DMS 273 (cell line): ENCODE data around the gene SYNPO2.

ENCODE experiments used
- DNase-seq: peaks from one replicate; lab custom pipeline; 2025; ENCODE audit not compliant: unreplicated experiment; lab: John Stamatoyannopoulos, UW

SYNPO2 gene

DNA sequence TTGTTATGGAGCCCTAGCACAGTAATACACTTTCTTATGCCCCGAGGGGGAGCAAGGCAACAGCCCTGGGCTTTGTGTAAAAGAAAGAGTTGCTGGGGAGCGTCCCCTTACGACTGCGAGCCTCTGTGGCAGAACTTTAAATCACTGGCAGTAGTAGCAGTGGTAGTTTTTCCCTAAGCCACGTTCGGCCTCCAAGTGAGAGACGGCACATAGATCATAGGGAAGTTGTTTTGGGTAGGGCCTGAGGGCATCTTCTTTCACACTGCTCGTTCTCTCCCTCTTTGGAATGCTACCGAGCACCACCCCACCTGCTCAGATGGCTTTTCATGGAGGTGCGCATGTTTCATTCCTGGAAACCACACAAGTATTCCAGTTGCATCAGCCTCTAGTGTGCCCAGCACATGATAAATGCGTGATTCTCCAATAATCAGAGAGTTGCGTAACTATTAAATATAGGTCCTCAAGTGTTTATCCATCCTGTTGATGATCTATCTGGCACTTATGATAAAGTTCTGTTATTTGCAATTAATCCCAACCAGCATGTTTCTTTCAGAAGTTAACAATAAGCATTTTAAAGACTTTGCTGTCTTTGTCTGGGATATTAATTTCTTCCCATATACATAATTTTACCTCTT lies 7.0 kb upstream of the SYNPO2 start:
- DNase-seq, result no peak

DNA sequence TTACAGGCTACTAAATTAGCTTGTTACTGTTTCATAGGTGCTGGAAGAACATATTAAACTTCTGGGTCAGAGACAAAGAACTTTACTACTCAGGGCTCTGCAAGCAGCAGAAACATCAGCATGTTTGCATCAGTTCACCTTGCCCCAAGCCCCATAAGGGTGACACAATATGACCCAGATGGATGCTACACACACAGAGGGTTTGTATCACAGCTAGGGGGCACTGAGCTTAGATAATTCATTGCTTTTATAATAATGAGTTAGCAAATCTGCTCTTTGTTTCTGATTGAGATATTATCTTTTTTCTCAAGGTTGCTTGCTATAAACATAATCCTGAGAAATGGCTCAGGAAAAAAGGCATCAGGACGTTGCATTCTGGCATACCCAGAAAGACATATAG lies 4.8 kb upstream of the SYNPO2 start:
- peak; percentile 12 for DNase-seq

DNA sequence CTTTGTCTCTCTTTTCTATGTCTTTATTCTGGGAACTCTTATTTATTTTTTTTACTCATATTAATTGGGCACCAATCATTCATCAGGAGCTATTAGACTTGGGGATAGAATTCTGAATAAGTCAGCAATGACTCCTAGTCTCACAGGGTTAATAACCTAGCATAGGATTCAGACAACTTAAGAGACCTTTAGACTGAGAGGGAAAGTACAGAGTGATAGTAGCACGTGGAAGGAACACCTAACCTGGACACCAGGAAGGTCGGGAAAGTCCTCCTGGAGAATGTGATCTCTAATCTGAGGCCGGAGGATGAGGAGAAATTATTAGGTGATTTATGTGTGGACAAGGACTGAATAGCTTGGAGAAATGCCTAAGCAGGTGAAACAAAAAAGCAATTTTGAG lies 3.9 kb upstream of the SYNPO2 start:
- DNase-seq, result no peak

DNA sequence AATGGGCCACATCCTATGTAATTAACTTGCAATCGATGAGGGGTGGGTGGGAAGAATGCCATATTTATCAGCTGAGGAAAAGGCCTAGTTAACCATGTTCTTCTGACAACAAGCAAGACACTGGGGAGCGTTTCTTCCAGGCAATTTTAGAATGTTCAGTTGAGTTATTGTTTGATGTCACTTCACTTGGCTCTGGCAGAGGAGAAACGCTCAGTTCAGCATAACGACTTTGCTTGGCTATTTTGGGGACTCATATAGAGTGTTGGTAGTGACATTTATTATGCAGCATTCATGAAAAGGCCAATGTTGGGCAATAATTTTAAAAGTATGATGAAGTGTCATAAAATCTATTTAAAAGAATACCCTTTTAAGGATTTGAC lies 648 bp downstream of the SYNPO2 start:
- DNase-seq, result peak; percentile 11

DNA sequence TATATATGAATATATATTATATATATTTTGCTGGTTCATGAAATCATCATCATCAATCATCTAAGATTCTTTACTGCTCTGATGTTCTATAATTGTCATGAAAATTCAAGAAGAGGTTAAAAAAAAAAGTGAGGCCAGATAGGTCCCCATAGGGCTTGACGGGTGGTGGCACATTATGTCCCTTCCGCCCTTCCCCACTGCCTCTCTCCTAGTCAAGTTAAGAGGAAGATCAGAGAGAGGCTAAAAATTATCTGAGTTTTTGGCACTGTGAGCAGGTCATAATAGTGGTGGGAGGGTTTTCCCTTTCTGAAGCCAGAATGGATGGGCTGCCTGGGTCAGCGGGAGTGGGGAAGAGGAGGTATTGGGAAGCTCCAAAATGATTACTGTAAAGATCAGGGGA lies 5.4 kb downstream of the SYNPO2 start:
- DNase-seq, result no peak

DNA sequence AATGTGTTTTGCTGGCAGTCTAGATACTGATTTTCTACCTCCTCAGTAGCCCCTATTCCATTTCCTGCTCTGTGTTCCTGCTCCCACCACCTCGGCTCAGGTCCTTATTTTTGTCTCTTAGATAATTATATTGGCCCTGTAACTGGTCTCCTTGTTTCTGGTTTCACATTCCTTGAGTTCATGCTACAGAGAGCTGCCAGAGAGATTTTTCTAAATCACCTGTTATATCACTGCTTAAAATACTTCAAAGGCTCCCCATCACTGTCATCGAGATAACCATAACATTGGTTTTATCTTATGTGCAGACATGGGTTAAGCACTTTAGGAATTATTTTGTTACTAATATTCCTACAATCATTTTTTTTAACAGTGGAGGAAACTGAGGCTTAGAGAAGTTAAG lies 9.6 kb downstream of the SYNPO2 start:
- DNase-seq, result no peak

DNA sequence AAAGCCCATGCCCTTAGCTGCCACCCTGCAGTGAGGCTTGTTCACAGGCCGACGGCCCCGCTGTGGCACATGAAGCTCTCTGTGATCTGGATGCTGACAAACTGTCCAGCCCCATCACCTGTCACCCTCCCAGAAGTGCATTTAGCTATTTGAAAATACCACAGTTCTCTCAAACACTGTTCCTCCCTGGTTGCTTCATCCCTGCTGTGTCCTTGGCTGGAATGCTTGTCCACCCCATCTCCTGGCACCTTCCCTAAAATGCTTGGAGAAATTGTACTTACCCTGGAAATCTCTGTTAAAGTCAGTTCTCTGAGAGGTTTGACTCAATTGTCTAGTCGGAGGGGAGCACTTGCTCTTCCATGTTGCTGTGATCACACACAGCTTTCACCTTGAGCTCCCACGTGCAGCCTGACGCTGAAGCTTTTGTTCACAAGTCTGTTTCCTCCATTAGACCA lies 10.1 kb downstream of the SYNPO2 start:
- DNase-seq, result no peak

DNA sequence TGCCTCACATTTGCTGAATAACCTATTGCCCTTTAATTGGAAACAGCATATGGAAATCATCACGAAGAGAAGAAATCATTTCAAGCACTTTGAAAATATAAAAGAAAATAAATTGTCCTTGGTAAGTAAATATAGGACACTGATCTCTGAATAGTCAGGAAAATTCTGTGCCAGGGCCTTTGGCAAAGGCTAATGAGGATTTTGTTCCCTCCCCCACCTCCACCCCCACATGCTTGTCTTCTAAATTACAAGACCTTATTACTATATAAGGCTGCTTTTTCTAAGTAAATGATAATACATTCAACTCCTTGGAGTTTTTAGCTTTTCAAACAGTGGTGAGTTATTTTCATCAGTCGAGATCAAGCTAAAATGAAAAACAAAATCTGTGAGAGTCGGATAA lies 15.8 kb downstream of the SYNPO2 start:
- DNase-seq, result peak; percentile 5

DNA sequence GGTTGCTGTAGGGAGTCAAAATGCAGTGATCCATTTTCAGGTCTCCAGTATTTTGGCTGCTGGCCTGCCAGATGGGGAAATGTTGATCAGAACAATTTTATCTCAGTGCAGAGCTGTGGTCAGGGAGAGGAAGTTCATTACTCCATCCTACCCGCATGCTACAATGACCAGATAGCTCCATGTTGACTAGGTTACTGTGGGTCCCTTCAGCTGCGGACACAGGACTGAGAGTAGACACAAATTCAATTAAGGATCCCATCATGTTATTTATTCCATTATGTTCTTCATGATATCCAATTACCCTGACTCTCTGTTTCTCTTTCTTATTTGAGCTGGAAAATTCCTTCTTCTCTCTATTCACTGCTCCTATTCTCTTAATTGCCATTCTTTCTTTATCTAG lies 16.3 kb downstream of the SYNPO2 start:
- DNase-seq, result peak; percentile 5

DNA sequence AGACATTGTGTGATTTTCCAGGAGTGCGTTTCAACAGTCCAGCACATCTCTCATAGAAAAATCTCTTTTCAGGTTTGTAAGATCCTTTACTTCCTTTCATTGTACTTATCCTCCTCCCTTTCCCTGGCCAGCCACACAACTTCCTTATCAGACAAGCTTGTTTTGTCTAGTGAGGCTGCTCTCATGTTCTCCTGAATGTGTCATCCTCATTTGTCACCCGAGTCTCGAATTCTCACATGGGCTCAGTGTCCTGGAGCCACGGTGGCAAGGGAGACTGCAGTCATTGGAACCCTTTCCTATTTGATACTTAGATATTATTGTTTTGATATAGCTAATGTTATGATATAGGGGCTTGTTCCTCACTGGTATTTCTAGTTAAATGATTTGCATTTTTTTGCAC lies 16.9 kb downstream of the SYNPO2 start:
- peak; percentile 1 for DNase-seq

DNA sequence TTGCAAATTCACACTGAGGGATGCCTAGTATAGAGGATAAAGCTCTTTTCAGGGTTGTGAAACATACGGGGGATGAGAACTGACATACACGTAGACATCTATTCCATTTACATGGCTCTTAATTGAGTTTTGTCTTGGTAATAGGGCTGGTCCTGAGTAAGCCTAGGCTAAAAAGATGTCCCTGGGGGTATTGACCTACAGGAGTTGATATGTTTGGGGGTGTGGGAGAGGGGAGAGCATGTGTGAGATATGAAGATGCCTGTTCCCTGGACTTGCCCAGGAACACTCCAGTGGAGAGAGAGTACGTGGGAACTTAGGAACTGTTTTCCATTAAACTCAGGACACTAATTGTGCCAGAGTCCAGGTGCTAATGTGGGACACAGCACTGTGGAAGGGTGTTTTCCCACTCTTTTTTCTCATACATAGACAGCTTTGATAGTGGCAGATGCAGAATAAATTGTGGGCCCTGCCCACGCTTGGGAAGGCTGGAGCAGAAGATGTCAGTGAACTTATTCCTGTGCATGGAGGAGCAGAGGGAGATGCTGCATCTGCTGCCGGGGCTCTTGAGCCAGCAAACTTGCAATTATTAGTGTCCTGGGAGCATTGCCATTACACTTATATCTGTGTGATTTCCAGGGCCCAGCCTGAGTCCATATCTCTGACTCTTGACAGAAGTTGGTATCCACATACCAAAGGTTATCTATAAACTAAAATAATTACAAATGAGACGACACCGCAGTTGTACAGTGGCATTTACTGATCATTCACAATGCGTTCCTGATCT lies 20.7 kb downstream of the SYNPO2 start:
- DNase-seq, result peak; percentile 26

DNA sequence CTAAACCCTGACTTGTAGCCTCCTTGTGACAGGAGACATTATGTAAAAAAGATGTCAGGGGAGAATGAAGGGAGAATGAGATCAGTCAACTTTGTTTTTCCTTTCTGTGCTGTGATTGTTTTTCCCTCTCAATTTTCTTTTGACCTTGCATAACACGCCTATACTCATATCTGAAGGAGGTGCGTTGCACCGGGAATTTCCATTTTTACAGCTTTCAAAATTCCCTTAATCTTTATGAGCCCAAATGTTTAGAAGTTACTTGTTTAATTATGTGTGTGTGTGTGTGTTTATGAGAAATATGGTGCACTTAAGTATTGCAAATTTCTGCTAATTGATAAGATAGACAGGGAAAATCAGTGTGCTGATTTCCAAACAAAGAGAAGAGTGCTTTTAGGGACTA lies 21.6 kb downstream of the SYNPO2 start:
- DNase-seq, result no peak

DNA sequence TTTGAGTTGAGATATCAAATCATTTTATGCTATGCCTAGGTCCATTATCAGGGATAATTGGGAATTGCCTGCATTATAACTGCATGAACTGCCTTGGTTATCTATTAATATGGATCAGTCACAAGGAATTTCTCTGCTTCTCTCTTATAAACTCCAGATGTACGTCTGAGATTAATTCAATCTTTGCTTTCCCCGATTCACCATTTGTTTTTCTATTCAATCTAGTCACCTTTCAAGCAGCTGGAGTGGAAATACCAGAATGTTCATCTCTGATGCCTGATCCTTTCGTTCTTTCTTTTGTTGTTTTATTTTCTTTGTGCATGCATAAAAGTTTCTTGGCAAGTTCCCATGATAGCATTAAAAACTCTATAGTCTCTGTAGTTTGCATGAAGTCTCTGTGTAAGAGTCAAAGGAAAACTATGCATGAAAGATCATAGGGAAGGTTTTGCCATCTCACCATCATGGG lies 22.6 kb downstream of the SYNPO2 start:
- no peak for DNase-seq

DNA sequence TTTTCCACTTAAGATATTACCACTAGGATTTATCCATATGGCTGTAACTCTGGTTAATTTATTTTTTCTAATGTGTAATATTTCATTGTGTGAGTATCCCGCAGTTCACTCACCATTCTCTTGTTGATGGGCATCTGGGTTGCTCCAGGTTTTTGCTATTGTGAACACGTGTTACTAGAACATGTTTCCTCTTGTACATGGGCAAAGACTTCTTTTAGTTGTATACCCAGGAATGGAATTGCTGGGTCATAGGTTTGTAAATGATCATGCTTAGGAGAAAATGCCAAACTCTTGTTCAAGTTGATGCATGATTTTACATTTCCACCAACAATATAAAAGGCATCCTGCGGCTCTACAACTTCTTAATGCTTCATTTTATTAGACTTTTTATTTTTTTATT lies 26.8 kb downstream of the SYNPO2 start:
- DNase-seq, result no peak

DNA sequence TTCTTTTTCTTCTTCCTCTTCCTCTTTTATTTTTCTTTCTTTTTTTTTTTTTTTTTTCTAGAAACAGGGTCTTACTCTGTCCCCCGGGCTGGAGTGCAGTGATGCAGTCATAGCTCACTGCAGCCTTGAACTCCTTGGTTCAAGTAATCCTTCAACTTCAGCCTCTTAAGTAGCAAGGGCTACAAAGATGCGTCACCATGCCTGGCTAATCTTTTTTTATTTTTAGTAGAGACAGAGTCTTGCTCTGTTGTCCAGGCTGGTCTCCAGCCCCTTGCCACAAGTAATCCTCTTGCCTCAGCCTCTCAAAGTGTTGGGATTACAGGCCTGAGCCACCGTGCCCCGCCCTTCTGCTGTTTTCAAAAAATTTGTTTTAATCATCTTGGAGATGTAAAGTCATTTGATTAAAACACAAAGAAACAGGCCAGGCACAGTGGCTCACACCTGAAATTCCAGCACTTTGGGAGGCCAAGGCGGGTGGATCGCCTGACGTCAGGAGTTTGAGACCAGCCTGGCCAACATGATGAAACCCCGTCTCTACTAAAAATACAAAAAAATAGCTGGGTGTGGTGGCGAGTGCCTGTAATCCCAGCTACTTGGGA lies 28.1 kb downstream of the SYNPO2 start:
- DNase-seq, result no peak

DNA sequence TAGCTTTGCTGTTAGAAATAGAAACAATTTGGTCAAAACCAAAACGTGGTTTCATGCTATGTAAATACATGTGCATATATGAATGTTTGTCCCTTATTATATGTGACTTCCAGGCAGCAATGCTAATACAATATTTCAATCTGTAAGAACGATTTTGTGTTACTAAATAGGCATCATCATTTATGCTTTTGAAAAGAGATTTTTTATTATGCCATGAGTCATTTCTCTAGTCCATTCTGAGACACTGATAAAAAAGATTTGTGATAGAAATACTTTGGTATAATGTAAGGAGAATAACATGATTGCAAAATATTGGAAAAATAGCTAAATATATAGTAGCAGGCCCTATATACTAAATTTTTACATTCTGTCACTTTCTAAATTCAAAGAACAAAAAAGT lies 28.9 kb downstream of the SYNPO2 start:
- DNase-seq, result no peak

DNA sequence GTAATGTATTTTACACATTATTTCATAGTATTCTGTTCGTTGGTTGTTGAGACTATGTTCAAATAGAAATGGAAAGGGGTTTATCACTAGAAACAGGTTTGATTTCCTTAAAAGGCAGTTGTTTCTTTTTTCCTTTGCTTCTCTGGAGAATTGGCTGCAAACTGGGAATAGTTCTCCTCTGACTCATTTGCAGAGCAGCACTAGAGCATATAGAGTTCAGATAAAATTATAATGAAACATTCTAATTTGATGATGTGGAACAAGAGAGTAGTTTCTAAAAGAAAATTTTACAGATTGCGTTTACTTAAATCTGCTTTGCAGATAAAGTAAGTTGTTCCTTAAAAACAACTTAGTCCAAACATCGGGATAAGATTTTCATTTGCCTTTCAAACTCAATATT lies 29.7 kb downstream of the SYNPO2 start:
- DNase-seq, result no peak

DNA sequence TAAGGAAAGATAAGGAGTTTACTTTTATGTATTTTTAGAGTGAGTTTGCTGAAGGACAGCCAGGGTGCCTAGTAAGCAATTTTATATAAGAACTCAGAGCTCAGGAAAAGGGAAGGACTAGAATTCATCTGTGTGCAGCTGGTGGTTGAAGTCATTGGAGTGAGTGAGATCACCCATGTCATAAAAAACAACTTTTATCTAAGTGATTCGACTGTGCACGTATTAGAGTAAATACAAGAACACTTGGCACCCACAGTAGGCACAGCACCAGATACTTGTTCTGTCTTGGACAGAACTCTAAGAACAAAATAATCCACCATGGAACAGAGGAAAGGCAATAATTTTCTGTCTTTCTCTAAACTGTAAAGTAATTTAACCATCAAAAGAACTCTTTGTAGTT lies 31.6 kb downstream of the SYNPO2 start:
- no peak for DNase-seq

DNA sequence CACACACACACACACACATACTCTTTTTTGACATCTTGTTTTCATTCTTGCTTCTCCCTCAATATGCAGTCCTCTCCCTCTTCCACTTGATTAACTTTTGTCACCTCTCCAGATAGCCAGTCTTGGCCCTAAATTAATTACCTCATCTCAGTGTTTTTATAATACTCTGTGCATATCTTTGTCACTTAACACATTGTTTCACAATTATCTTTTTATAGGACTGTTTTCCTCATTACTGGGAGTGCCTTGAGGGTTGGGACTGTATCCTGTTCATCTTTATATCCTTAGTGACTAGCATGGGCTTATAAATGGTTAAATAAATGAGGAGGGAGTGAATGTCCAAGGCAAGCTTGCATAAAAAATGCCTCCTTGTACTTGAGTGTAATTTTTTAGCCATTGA lies 33.1 kb downstream of the SYNPO2 start:
- peak; percentile 6 for DNase-seq

DNA sequence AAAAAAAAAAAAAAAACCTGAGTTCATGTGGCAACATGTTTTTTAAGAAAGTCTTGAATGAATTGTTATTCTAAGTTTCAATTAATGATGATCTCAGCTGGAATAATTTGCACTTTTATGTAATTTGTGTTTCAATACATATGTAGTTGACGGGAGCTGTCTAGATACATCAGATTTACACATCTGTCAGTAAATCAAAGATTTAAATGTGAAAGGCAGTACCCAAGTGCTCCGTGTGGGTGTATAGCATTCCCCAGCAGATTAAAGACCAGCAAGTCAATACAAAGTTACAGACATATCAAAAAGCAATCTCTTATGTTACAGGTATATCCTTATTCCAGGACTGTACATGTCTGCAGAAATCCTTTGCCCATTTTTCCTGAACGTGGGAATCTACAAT lies 35.2 kb downstream of the SYNPO2 start:
- DNase-seq, result no peak

DNA sequence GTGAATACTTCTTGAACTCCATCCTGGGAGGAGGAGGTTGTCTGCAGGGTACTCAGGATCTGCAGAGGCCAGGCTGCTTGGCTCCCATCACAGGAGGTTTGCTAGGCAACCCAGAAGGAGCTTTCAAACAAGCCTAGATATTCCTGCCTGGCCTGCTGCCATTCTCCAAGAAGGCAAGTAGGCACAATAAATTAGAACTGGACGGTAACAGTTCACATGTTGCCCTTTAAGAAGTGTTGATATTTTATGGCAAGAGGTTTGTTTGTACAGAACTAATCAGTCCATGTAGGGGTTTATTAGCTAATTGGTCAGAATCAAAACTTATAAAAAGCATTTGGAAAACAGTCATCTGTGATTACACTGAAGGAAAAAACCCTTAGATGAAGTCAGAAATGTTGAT lies 39.3 kb downstream of the SYNPO2 start:
- peak; percentile 63 for DNase-seq

DNA sequence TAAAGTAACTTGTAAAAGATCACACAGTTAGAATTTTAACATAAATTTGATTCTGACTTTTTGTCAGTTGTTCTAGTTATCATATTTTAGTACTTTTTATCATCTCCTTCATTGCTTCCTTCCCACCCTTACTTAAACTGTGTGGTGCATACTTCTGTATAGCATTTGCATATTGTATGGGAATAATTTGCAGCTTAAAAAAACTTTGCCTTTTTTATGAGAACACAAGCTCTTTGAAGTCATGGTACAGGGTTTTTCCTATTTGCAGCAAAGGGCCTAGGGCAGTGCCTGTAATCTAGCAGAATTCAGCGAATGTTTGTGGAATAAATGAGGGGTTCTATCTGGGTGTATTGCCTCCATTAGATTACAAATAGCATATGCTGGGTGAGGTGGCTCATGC lies 41.6 kb downstream of the SYNPO2 start:
- no peak for DNase-seq
